ENCODE data around the gene NEDD4L.

GRCh38 chr18:58431215-58431614 is 387.2 kb downstream of the NEDD4L start:
- TF ChIP-seq CTCF (conservative IDR thresholded peaks at IDR 0.05) (no peak), EZH2 (IDR thresholded peaks at IDR 0.05; ENCODE audit: low read depth) (no peak)

Data from PC-9 (cell line).